SU-DHL-6 (cell line): Measurements from ENCODE around the gene TCTN2.

ENCODE experiments used
- EZH2phosphoT487 ChIP-seq: fragments of 200-600 bp; sonication (generic), shearing (Covaris generic); conservative IDR thresholded peaks from 2 replicates; pipeline ENCODE4 v1.6.1; 2018; ENCODE audit warnings: mild to moderate bottlenecking, antibody characterized with exemption, low read length, moderate library complexity, mixed read lengths
- TF ChIP-seq, protein P1 (sequence below): fragments of 200-600 bp; sonication (generic); IDR thresholded peaks from one replicate; pipeline ENCODE4 v1.5.1; 2017; ENCODE audit warnings: antibody characterized with exemption, mild to moderate bottlenecking, low read length, moderate library complexity; ENCODE audit not compliant: insufficient read depth, poor library complexity, severe bottlenecking

DNA sequence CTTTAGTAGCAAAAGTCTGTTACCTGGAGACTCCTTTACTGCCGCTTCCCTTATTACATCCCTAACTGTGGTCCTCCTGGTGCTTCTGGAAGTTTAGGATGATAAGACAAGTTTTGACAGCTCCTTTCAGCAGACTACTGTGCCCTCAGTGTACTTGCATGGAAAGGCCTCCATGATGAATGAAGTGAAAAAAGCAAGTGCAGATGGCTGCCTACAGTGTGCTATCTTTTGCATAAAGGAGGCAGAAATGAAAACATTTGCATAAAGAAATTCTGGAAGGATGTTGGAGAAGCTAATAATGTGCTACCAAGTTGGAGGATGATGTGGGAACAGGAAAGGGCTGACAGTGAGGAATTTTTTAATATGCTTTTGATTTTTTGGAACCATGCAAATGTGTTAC lies 4.5 kb downstream of the TCTN2 start:
- TF ChIP-seq, protein P1, sequence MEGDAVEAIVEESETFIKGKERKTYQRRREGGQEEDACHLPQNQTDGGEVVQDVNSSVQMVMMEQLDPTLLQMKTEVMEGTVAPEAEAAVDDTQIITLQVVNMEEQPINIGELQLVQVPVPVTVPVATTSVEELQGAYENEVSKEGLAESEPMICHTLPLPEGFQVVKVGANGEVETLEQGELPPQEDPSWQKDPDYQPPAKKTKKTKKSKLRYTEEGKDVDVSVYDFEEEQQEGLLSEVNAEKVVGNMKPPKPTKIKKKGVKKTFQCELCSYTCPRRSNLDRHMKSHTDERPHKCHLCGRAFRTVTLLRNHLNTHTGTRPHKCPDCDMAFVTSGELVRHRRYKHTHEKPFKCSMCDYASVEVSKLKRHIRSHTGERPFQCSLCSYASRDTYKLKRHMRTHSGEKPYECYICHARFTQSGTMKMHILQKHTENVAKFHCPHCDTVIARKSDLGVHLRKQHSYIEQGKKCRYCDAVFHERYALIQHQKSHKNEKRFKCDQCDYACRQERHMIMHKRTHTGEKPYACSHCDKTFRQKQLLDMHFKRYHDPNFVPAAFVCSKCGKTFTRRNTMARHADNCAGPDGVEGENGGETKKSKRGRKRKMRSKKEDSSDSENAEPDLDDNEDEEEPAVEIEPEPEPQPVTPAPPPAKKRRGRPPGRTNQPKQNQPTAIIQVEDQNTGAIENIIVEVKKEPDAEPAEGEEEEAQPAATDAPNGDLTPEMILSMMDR: no peak
- no peak for TF ChIP-seq EZH2phosphoT487
